Epidermal melanocyte (primary cell): ENCODE measurements around the gene STK38L.

Source experiments
- DNase-seq: peaks from one replicate; pipeline ENCODE4 v3.0.0; 2011; ENCODE audit warnings: low spot score; ENCODE audit not compliant: insufficient read length

The STK38L gene

DNA sequence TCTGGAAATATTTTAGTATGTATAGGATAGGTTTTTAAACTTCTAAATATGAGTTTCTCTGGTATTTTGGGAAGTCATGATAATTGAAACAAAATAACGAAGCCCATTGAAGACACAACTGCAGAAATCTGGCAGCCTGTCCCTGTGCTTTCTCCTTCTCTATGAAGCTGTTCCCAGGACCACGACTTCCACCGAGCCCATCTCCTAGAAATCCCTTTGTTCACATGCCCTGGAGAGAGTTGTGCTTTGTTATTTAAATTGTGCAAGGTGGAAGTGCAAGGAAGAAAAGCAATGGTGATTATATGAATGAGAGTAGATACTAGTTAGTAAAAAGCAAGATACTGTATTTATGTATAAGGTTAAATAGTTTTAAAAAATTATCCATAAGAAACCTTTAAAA, 32.2 kb downstream of the STK38L start:
- no peak for DNase-seq

DNA sequence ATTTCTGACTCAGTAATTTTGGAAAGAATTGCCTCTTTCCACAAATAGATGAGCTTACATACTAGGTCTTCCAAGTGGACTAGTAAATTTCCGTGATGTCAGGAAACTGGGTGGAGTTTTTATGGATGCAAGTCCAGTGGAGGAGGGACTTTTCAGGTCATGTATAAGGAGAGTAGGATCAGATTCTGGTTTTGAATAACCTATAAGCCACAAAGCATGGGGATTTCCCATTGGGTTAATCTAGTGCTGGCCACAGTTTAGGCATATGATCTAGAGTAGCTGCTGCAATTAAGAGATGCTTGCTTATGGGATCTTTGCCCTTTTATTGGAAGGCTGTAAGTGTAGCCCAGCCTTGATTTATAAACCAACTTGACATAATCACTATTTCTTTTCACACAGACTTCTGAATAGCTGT, 33.8 kb downstream of the STK38L start:
- no peak for DNase-seq

DNA sequence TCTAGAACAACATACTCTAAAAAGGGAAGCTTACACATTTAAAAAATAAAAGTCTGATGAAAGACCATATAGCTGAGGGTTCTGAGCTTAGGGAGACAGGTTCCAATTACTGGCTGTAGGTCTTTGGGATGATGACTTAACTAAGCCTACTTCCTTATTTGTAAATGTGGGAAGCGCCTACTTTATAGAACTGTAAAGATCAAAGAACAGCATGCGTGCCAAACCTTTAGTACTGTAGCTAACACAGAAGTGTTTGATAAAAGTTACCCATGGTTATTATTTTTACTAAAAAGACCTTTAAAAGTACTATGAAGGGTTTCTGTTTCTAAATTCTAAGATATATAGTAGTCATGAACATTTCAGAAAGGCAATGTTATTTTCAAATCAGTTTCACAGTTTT, 35.7 kb downstream of the STK38L start:
- DNase-seq = no peak

DNA sequence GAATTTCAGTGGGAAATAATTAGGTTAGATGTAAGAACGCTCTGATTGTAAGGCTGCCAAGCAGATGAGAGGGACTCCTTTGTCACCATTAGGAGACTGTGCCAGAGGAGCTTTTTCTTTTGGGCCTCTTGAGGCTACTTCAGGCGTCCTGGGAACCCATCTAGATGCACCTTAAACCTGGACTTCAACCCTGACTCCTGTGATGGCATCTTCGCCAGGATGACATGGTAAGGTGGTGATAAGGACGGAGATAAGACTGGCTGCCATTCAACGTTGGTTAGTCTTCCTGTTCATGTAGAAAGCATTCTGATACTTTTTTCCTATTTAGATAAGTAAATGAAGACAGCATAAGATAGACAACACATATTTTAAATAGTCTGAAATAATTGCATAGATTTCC, 36.3 kb downstream of the STK38L start:
- DNase-seq = no peak

DNA sequence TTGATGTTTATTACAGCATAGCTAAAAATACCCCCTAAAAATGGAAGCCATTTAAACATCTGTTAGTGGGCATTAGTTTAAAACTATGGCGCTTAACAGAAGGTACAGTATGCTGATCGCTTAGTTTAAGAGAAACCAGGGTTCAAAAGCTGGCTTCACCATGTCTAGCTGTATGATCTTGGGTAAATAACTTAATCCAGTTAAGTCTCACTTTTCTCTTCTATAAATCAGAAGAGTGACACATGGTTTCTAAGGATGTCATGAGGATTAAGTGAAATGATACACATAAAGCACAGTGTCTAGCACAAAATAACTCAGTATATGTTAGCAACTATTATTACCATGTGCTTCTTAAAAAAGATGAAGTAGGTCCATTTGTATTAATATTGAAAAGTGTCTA, 38.7 kb downstream of the STK38L start:
- no peak for DNase-seq

DNA sequence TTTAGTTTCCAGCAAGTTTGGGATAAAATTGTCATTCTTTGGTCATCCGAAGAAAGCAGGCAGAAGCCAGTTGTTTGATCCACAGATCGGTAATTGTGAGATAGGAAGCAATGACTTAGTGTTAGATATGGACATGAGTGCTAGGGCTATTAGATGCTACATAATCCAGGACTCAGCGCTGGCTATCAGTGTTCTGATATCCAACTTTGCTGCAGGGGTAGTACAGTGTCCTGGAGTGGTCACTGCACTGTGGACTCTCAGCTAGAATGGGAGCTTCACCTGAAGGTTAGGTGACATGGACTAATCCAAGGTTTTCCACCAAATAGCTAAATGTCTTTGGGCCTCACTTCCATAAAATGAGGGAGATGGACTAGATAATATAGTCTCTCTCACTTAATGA, 39.9 kb downstream of the STK38L start:
- DNase-seq = no peak

DNA sequence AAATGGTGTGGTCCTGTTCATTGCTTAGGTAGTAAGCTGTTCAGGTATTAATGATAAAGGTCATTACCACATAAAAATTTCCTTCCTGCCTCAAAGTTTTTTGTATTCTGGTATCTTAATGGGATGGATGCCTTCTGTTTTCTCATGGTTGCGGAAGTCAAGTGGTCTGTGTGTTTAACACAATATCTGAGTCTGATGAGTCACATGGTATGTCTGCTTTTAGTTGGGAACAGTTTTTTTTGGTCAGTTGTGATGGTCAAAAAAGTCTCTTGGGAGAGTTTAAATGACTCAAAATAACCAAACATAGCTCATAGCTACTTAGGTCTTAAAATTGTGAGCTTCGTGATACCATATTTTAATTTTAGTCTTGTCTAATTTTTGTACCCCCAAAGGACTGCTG, 40.7 kb downstream of the STK38L start:
- no peak for DNase-seq

DNA sequence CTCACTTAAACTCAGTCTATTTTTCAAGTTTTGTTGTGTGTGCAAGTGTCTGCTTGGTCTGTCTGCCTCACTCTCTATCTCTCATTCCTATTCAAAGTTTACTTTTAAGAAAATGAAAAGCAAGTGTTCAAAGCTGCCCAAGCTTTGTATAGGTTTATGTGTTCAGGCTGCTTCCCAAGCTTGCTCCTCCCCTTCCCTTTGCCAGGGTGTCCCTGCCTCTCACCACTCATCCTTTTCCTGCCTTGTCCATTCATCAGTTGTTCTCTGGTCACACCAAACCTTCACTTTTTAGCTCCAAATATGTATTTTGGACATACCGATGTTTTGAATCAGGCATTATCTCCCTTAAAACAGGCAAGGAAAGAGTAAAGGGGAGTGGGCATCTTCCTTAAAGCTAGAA, 41.3 kb downstream of the STK38L start:
- DNase-seq = no peak

DNA sequence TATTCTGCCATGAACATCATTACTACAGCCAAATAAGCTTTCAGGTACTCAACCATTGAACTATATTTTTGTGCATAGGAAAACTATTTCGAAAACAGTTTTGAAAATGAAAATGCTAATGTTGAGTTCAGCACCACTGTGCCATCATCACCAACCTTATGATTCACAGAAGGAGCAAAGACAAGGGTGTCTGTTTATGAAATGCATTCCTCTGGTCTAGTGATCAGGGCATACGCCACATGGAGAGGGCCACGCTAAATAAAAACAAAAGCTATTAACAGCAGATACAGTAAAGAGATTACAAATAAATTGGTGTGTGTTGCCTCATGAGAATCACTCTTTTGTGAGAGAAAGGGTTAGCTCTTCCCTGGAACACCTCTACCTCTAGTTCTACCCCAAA, 45.3 kb downstream of the STK38L start:
- no peak for DNase-seq

DNA sequence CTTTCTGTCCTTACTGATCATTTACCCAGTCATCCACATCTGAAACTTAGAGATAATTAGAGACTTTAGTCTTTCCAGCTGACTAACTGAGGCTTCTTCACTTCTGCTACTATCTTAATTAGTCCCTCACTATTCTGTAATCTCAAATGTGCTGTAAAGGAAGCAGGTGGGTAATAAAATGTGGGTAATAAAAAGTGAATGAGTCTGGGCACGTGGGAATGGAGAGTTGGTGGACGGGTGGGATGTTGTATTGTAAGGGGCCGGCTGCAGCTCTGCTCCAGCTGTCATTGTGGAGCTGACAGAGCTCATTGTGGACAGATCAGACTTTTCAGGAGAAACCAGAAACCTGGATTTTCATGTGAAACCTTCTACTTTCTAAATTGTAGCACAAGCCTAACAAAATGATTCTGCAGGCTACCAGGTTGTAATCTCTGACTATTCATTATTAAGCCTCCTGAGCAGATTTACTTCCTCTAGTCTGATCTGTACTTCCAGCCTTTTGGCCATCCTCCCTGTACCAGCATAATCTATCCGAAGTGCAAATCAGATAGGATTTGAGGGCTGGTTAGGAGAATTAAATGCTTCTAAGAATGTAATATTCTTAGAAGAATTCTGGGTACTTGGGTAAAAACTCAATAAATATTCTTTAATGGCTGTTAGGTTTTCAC, 46.5 kb downstream of the STK38L start:
- DNase-seq = no peak

DNA sequence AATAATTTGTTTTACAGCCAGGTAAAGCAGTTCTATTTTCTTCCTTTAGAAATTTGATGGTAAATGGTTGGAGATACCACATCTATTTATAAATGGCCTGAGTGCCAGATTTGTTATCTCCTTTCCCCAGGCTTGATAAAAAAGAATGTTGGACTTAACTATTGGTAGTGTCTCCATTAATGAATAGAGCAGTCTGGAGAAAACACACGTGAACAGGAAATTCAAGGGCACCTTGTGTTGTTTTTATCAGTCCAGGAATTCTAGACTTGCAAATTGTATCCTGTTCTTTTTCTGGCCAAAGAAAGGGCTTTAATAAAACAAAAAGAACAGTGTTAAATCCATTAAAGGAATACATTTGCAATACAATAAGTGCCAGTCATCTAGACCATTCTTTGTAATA, 47.8 kb downstream of the STK38L start:
- DNase-seq = no peak

DNA sequence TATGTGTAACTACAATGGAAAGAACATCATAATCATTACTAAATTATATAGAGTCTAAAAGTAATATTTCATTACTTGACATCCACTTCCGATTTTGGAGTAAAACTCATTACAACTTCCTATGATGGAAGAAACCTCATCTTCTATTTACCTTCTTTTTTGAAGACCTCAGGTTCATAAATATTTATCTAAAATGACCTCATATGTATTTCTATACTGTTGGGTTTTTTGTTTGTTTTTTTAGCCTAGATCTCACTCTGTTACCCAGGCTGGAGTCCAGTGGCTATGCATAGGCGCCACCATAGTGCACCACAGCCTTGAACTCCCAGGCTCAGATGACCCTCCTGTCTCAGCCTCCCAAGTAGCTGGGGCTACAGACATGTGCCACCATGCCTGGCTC, 48.6 kb downstream of the STK38L start:
- DNase-seq = no peak

DNA sequence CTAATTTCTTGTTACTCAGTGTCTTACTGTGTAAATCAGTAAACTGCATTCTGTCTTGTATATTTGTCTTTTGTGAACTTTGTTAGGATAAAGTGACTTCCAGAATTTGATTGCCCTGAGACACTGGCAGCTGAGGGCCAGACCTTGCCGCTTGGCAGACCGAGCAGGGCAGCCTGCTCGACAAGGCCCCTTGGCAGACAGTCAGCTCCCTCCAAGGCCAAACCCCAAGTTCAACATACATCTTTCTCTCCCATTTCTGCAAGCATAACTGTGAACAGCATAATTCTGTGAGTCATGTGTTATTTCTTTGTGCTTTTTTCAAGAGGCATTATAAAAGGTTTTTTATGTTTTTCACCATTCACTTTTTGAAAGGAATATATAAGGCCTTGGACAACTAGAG, 49.4 kb downstream of the STK38L start:
- no peak for DNase-seq

DNA sequence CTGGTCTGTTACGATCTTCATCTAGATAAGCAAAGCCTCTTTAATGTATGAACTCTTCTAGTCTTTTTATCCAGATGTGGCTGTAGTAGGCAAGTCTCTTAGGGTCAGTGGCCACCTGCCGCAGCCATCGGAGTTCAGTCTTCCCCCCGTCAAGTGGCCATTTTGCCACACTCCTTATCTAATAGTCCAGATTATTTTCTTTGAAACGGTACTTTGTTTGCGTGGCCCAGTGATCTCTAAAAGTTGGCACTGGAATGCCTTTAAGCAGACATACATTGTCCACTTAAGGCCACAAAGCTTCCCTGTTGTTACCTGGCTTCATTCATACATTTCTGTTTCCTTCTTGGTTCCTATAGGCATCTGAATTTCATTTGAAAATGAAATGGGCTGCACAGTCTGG, 52.6 kb downstream of the STK38L start:
- DNase-seq = no peak

DNA sequence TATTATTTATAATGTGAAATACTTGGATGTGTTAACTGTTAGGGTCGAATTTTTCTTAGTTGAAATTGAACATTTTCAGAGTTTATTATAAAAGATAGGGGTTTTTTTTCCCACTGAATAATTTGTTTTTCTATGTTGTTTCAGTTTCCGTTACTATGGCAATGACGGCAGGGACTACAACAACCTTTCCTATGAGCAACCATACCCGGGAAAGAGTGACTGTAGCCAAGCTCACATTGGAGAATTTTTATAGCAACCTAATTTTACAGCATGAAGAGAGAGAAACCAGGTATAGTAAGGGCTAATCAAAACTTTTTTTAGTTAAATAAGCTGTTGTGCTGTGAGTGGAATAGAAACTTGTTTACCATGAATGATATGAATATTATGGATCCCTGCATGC, 53.5 kb downstream of the STK38L start:
- no peak for DNase-seq

DNA sequence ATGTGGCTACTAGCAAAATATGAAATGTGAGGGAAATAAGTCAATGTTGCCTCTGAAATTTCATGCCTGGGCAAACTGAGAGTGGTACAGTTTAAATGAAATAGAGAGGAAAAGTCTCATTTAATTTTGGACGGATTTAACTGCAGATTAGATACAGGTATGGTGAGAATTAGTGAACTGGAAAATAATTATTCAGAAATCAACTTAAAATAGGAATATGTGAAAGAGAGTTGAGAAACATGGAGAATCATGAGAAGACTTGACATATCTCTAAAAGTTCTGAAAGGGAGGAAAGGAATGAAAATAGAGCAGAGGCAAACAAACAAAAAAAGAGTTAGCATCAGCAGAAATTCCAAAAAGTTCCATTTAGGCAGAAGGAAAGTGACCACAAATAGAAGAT, 55.0 kb downstream of the STK38L start:
- no peak for DNase-seq

DNA sequence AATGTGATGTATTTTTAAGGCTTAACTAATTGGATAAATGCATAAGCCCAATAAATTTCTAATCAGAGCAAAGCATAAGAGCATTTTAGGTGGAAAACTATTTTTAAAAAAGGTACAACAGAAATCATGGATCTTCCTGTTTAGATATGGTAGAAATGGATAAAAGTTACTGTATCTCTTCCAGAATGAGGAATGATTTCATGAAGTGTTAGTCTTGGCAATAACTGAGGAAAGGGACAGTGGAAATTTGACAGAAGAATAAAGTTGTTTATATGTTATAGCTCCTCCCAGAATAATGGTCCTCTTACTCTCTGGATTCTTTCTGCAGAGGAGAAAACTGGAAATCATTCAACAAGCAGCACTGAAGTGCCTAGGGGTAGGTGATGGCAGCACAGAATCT, 56.1 kb downstream of the STK38L start:
- DNase-seq = no peak

DNA sequence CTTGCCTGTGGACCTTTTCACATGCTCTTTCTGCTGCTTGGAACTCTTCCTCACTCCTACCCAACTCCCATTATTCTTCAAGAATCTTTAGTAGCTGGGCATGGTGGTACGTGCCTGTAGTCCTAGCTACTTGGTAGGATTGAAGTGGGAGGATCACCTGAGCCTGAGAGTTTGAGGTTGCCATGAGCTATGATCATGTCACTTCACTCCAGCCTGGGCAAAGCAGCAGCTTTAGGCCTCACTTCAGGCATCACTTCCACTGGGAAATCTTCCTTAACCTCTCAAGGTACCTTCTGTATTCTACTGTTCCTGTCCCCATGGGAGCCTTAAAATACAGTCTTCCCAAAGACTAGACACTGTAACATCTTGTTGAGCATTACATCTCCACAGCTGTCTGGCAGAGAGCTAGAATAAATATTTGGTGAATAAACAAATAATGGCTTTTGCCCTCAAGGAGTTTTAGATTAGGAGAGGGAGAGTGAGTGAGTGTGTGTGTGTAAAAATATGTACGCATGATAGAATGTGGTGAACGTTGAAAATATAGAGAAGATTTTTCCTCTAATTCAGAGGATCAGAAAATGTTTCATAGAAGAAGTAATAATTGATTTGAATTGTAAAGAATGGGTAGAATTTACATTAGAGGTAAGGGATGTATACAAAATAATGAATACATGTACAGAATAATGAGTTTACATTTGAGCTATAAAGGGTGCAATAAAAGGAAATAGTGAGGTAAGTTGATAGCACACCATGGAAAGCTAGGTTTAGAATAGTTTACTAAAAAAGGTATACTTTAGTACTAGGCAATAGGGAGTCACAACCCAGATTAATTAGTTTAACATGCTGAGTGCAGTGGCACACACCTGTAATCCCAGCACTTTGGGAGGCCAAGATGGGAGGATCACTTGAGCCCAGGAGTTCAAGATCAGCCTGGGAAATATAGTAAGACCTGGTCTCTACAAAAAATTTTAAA, 59.3 kb downstream of the STK38L start:
- no peak for DNase-seq

DNA sequence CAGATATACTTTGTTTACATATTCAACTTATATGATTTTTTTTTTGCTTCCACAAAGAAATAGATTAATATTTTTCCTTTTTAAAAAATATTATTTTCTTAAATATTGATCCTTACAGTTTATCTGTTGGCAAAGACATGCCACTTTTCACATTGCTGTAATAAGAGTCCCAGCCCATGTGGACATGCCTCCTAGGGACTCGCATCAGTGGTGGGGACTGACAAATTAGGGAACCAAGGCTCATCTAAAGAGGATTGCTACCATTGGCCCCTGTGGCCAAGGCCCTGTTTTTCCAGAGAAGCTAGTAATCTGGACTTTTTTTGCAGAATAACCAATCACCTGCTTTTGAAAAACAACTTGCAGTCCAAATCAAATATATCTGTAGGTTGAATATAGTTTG, 60.8 kb downstream of the STK38L start:
- DNase-seq = no peak

DNA sequence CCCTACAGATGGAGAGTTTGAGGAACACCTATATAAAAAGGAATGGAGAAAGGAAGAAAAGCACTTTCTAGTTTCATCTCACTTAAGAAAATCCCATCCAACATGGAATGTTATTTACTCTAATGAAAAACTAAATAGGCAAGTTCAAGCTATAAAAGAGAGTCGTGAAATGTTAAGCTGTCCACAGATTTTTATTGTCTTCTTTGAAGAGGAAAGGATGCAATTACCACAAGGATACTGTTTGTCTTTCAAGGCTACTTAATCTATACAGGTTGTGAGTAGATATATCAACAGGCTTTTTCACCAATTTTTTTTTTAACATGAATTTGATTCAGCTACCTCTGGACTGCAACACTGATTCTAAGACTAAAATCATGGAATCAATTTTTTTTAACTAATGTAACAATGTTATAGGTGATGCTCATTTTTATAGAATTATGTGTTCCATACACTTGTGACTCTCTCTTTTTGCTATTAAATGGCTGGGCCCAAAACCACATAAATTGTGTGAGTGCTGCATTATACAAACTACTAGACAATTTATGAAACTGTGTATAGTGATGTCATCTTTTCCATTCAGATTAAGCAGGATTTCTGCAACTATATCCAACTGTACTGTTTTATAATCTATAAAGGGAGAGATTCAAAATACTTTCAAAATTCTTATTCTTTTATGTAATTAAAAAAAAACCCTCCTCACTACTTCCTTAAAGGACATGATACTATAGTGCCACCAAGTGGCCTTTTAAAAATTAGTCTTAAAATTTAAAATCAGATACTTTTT, 61.8 kb downstream of the STK38L start:
- no peak for DNase-seq

DNA sequence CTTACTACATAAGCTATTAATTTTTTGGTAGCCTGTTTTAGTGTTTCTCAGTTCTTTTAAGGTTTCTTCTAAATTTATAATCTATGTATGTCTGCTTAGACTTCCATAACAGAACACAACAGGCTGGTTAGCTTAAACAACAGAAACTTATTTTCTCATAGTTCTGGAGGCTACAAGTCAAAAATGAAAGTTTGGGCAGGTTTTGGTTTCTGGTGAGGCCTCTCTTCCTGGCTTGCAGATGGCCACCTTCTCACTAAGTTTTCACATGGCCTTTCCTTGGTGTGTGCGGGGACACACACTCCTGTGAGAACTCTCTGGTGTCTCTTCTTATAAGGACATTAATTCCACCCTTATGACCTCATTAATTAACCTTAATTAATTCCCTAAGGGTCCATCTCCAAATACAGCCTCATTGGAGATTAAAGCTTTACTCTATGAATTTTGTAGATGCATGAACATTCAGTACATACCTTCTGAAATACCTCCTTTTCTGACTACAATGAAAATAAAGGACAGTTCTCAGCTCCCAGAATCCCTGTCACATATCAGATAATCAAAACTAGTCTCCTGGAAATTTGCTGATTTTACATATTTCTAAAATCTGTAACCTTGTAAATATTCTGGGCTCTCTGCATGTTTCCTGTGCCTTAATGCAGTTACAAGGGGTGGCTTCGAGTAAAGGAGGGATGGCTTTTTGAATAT, 65.4 kb downstream of the STK38L start:
- DNase-seq = no peak

DNA sequence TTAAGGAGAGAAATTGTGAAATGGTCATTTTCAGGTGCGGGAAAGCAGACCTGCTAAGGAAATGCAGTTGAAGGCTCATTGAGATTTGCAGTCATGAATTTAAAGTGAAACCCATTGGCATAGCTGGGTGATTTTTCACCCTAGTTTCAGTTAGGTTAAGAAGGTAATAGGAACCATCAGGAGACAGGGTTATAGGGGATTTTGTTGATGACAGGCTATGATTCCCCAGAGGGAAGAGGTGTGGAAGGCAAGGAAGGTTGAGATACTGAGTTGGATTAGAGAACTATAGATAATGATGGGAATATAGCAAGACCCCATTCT, 65.9 kb downstream of the STK38L start:
- no peak for DNase-seq
